Measurements from ENCODE around the gene NT5M.

NT5M gene

DNA sequence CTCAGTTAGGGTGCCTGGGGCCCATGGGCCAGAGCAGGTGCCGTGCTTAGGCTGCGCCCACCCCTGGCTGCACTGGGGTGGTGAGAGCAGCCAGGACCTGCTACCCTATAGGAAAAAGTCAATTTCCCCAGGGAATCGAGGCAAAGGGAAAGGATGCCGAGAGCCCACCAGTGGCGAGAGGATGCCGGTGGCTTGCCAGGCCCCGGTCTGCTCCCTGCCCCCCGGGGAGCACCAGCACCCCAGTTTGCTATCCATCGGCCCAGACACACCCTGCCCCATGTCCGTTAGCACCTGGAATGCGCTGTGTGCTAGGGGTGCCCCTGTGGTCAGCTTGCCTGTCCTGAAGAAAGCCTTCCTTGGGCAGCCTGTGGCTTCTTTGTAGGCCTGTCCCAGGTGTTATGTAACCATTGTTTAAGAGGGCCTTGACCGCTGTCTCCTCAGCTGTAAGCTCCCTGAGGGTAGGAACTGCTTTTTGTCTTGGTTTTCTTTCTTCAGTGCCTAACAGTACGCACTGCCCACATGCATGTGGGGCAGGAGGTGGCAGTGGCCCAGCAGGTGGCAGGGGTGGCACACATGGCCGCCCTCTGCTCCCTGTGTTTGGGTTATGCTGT, 40.8 kb downstream of the NT5M start:
- no peak for DNase-seq (ENCODE audit: low read depth)

DNA sequence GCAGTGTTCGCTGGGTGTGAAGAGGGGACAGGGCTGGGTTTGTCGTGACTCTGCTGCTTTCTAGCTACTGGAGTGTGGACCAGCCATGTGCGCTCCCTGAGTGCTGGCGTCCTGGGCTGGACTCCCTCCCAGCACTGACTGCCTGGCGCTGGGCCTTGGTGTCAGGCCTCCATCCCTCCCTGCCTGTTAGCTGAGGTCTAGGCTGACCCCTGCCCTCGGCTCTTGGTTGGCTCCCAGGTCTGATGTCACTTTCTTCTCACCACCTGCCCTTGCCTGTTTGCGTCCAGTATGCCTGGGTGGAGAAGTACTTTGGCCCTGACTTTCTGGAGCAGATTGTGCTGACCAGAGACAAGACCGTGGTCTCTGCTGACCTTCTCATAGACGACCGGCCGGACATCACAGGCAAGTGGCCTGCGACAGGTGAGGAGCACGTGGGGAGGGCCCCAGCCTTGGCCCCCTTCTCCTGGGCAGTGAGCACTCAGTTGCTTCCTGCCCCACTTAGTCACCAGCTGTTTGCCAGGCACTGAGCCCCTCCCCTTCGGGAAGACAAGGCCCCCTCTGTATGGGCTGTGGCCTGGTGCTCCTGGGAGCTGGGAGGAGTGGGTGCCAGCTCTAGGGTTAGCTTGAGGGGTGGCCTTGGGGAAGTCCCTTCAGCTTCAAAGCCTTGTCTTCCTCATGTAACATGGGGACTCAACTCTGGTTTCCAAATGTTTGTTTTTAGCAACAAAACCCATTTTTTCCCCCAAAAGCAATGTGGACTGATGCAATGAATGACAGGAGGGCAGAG, 41.5 kb downstream of the NT5M start:
- no peak for DNase-seq (ENCODE audit: low read depth)

DNA sequence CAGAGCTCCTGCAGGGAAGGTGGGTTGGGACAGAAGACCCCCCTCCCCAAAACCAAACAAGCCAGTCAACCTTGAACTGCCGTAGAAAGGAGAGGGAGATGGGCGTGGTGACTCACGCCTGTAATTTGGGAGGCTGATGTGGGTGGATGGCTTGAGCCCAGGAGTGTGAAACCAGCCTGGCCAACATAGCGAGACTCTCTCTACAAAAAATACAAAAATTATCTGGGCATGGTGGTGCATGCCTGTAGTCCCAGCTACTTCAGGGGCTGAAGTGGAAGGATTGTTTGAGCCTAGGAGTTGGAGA, 42.1 kb downstream of the NT5M start:
- no peak for DNase-seq (ENCODE audit: low read depth)

DNA sequence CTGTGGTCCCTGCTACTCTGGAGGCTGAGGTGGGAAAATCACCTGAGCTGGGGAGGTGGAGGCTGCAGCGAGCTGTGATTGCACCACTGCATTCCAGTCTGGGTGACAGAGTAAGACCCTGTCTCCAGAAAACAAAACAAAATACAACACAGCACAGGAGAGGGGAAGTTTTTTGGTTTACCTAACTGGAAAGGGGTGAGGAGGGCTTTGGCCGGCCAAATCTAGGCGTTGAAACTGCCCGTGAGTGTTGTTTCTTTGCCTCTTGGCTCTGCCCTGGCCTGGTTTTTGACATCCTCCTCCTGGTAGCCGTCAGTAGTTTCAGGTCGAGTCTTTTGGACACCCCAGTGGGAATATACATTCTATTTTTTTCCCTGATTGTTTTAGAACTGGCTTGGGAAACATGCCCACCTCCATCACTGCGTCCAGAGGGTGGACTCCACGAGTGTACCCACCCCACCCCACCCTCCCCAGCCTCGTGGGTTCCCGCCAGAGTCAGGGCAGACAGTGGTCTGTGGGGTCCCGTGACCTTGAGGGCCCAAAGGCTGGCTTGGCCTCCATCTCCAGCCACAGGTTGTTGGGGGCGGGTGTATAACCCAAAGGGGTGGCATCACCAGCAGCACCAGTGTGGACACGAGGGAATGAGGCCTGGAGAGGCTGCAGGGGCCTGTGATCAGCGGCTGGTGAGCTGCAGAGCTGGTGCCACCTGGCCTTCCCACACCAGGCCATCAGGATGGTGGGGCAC, 42.7 kb downstream of the NT5M start:
- DNase-seq (ENCODE audit: low read depth) = no peak

DNA sequence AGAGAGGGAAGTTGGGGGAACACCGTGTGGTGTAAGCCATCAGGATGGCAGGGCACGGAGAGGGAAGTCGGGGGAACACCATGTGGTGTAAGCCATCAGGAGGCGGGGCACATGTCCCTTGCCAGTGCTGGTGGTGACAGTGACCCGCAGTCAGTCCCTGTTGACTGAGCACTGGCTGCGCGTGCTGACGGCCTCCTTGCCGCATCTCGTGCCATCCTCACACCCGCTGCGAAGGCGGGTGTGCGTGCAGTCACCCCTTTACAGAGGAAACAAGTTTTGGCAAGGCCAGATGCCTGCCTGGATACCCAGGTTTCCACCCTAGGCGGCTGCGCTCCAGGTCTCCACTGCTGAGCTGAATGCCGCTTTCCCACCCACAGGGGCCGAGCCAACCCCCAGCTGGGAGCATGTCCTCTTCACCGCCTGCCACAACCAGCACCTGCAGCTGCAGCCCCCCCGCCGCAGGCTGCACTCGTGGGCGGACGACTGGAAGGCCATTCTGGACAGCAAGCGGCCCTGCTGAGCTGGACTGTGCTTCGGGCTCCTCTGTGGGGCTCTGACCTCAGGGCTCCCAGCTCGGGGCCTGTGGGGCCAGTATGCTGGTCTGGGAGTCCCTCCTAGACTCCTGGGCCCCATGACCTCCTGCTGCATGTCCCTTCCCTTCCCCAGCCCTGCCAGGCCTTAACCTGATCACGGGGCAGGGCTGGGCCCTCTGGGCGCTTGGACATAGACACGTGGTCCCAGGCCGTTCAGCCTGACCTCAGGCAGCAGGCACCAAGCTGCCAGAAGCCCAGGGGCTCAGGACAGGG, 43.5 kb downstream of the NT5M start:
- no peak for DNase-seq (ENCODE audit: low read depth)

DNA sequence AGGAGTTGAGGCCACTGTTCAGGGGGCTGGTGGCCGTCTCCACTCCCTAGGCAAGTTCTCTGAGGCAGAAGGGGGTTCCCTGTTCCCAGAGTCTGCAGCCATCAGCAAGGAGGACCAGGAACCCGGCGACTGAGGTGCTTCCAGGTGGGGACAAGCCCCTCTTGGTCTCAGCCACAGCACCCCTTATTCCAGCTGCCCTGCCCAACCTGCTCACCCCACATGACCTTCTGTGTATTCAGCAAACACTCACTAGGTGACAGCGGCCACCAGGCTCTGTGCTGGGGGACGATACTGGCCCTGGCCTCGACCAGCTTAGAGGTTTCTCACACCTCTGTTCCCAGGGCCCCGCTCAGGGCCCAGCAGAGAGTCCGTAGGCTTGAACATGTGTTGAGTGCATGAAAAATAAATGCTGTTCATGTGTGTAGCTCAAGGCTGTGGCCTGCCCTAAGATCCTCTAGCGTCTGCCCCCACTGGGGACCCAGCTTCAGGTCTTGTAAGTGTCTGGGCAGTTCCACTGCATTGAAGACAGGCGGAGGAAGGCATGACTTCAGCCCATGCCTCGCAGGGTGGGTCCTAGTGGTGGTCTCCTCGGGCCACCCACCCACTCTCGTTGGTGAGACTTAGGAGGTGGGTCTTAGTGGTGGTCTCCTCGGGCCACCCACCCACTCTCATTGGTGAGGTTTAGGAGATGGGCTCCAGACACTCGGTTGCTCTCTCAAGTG, 44.2 kb downstream of the NT5M start:
- no peak for DNase-seq (ENCODE audit: low read depth)

DNA sequence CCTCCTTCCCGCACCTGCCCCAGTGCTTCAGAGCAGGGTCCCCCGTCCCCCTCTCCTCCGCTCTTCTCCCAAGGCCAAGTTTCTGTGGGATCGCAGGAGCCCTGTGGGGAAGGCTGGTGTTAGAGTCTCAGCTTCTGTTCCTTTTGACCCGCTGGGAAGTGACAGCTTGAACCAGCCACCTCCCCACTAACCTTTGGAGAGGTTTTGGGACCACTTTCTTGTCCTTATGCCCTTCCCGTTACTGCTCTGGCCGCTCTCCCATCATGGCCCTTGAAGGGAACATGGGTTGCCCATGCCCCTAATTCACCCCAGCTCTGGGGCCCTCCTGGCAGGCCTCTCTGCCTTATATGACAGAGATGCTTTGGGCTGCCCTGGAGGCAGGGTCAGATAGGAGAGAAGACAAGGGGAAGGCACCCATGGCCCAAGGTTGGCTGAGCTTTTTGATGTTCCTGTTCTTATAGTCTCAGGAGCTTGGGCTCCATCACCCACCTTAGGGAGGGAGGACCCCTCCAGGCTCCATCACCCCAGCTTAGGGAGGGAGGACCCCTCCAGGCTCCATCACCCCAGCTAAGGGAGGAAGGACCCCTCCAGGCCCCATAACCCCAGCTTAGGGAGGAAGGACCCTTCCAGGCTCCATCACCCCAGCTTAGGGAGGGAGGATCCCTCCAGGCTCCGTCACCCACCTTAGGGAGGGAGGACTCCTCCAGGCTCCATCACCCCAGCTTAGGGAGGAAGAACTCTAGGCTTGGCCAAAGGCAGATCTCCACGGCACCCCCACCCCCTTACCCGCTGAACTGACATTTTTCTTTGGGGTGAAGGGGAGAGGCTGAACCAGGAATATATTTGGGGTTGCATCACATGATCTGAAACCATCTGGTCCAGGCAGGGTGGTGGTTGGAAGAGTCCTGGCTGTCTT, 45.0 kb downstream of the NT5M start:
- no peak for DNase-seq (ENCODE audit: low read depth)

DNA sequence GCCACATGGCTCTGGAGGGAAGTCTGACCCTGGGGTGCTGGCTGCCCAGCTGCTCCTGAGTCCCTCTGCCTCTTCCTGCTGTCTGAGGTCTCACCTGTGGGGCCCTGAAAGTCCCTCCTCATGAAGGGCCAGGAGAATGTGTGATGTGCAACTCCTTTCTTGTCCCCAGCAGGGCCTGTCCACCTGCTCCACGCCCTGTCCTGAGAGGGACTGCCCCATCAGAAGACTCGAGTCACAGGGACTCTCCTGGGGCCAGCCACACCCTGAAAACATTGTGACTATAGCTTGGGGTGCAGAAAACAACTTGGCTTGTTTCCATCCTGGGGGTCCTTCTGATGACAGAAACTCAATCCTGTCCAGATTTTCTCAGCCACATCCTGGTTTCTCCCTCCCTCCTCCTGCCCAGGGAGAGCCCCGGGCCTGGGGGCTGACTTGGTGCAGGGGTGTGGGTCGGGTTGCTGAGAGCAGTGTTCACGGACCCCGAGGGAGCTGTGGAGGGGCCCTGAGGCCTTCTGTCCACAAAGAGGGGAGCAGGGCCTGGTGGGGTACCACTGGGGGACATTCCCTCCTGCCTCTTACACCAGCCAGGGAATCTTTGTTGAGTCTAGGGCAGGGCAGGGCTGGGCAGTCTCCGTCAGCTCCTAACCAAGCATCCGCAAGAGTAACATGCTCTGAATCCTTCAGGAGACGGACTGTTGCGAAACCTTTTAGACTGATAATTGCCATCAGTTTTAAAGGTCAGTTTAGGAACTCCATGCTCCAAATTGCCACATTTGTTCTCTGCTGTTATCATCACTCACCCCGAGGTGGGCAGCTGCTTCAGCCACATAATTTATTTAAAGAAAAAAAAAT, 45.9 kb downstream of the NT5M start:
- no peak for DNase-seq (ENCODE audit: low read depth)

DNA sequence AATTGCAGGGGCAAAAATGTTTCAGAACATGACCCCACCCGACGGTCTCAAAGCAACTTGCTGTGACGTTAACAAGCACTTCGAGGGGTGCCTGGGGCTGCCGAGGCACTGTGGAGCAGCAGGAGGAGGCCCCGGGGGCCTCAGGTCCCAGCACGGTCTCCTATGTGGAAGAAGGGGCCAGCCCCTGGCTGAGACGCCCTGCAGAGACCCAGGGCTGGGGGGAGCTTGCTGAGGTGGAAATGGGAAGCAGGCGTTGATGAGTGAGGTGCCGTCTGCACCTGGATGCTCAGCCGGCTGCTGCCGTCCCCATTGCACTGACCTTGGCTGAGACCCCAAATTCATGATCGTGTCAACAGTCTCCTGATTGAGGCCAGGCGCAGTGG, 46.5 kb downstream of the NT5M start:
- DNase-seq (ENCODE audit: low read depth) = no peak

DNA sequence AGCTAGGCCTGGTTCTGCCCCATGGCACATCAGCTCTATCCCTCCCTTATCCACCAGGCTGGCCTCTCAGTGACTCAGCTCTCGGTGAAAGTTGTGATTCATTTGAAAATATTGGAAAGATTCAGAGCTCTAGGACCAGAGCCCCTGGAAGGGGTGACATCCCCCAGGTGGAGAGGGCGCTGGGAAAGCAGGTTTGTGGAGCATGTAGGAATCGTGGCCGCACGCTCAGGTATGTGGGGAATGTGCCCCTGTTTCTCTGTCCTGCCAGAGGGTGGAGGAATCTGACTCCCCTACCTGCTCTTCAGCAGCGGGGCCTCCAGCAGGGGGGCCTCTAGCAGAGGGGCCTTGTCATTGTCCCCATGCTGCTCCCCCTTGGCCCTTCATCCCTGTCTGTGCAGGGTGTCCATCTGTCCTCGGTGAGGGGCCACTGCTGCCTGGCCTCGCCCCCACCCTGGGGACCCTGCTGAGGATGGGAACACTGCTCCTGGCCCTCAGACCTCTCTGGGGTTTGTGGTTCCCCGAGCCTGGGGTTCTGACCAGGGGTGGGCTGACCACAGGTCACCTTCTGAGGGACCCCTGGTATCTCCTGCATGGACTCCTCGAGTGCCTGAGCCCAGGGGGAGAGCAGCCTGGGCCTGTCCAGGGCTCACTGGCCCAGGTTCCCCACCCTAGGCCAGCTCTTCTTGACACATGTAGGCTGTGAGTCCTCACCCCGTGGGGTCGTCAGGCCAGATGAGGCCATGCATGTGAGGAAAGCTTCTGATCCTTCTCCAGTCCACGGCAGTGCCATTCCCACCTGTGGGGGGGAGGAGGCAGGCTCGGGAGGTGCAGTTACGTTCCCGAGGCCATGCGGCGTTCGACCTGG, 47.5 kb downstream of the NT5M start:
- DNase-seq (ENCODE audit: low read depth) = no peak

DNA sequence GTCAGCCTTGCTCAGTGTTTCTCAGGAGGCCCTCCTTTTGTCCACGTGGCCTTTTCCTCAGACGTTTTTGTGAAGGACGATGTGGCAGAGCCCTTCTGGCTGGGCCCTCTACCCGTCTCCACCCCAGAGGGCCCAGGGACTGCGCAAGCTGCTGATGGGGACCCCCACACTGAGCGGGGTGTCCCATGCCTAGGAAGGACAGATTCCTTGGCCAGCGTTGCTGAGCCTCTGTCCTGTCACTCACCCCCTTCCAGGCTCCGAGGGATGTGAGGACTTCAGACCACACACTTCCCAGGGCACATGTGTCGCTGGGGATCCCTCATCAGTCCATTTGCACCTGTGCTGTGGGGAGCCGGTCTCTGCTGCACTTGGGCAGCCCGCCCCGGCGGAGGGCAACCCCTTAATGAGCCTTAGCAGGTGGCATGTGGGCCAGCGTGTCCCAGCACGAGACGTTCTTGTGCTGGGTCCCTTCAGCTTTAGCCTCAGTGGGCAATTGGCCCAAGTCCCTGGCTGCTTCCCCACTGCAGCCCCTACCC, 48.3 kb downstream of the NT5M start:
- DNase-seq (ENCODE audit: low read depth) = no peak

DNA sequence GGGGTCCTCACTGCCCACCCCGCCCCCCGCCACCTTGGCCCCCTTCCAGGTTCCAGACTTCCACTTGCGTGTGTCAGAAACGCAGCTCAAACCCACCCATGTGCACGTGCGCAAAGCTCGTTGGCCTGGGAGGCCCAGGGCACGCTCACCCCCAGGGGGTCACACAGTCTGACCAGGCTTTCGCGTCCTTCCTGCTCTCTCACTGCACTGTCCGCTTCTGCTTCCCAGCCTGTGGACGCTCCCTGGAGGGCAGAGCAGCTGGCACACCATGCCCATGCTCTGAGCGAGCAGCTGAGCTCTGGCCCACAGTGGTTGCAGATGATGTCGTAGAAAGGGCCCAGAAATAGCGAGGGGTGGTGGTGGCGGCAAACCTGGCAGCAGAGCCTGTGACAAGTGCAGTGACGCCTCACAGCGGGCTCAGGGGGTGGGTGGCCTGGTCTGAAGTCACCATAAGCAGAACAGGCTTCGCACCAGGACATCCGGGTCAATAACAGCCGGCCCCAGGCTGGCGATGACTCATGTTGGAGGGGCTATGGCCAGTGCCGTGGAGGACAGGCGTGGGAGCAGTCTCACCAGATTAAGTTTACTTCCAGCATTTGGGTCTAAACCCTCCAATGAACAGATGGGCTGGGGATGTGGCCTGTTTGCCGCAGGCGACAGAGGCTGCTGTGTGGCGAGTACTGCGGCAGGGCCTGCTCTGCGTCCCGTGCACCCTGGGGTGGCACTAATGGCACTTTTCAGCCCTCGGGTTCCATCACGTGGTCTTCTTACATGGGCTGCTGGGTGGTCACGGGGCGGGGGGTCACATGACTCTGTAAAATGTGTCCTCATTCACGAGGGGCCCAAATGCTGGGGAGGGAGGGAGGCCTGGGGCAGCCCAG, 49.0 kb downstream of the NT5M start:
- DNase-seq (ENCODE audit: low read depth) = no peak

DNA sequence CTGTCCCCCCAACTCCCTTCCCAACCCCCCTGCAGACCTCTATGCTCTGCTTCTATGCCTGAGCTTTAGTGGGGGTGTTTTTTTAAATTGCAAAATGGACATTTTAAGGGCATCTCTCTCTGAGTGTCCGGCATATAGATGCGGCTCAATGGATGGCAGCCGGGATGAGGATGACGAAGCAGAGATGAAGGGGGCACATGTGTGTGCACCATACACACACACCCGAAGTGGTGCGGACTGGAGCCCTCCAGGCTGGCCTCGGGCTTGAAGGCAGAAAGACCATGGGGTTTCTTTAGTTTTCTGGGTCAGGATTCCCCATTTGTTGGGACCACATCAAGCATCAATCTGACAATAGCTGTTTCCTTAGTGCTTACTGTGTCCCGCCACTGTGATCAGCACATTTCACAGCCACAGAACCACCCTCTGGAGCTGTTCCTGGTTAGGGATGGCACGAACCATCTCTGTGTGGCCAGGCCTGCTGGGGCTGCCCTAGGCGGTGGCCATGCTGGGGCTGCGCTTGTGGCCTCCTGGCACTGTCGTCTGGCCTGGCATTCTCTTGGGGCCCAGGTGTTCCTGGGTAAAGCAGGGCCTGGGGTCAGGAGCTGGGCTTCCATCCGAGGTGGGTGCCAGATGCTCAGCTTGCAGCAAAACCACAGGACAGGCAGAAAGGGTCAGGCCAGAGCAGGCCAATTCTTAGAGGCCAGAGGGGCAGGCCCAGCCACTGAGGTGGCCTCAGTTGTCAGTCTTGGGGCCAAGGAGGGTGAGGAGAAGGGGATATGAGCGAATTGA, 49.9 kb downstream of the NT5M start:
- DNase-seq (ENCODE audit: low read depth) = no peak

DNA sequence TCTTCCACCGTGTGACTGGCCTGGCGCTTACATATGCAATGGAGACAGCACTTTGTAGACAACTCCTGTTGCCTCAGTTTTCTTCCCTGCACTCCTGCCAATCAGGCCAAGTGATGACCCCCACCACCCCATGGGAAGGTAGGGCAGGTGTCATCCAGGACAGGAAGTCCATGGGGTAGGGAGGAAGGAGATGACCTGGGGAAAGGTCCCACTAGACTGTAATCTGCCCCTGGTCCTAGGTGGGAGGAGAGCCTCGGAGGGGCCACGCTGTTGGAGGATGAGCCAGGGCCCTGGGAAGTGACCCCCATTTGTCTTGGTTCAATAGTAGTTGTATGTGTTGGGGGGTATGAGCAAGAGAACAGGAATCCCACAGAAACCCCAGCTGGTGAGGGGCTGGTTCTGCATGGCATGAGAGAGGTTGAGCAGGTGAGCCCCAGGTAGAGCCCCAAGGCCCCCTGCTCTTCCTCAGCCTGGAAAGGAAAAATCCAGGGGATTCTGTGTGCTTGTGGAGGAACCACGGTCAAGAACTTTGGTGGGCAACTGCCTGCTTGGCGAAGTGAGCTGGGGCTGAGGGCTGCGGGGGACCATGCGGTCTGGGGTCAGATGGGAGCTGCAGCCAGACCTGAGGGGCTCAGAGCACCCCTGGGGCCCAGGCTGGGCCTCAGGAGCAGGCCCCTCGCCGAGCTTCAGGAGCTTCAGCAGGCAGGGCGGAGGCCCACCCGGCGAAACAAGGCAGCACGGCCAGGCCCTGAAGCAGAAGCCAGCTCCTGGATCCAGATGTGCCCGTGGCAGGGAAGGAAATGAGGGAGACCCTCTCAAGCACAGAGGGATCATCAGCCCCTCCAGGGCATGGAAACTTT, 50.7 kb downstream of the NT5M start:
- no peak for DNase-seq (ENCODE audit: low read depth)

DNA sequence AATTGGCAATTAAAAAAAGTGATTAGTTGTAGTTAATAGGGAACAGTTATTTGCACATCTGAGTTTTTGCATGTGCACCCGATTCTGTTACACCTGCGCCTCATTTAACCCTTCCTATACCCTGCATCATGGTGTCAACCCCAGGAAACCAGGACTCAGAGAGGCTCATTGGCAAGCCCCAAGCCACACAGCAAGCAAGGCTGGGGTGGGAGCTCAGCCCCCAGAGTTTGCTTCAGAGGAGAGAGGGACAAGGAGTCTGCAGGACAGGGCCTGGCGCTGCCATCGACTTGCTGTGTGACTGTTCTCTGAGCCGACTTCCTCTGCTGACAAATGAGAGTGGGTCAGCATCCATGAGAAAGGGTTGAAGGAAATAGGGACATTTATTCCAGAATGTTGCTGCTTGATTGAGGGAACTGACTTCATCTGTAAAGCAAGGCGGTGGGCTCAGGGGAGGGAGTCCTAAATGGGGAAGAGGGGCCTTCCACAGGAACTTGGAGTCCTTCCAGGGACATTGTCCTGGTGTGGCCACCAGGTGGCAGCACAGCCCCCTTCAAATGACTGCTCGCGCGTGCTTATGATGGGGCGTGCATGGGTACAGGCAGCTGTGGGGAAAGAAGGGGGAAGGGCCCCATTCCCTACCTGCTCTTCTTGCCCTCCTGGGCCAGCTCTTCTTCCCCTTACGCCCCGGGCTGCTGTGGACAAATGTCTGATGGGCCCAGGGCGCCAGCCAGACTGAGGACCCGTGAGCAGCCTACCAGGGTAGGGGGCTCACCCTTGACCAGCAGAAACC, 51.6 kb downstream of the NT5M start:
- peak; percentile 47 for DNase-seq (ENCODE audit: low read depth)

Measured in HS-27A (cell line).